ENCODE data around the gene PPP2R2D.

DNA sequence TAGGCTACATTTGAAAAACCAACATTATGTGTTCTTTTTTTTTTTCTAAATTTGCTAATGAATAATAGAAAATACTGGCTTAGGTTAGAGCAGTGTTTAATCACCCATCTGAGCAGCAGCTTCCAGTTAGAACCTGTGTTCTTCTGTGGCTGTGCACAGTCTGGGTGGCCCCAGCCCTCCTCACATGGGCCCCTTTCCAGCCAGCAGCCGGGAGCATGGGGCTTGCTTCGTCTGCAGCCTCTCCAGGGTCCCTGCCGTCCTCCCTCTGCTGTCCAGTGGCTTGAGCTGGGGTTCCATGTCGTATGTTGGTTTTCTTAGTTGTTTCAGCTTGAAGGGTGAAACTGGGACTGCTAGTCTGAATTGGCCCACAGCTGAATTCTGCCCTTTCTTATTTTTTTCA is 43.6 kb downstream of the PPP2R2D start:
- TF ChIP-seq POLR2A (IDR thresholded peaks at IDR 0.05) (no peak), EP300 (IDR thresholded peaks at IDR 0.05) (no peak)
- TF ChIP-seq, protein P1, sequence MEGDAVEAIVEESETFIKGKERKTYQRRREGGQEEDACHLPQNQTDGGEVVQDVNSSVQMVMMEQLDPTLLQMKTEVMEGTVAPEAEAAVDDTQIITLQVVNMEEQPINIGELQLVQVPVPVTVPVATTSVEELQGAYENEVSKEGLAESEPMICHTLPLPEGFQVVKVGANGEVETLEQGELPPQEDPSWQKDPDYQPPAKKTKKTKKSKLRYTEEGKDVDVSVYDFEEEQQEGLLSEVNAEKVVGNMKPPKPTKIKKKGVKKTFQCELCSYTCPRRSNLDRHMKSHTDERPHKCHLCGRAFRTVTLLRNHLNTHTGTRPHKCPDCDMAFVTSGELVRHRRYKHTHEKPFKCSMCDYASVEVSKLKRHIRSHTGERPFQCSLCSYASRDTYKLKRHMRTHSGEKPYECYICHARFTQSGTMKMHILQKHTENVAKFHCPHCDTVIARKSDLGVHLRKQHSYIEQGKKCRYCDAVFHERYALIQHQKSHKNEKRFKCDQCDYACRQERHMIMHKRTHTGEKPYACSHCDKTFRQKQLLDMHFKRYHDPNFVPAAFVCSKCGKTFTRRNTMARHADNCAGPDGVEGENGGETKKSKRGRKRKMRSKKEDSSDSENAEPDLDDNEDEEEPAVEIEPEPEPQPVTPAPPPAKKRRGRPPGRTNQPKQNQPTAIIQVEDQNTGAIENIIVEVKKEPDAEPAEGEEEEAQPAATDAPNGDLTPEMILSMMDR (IDR thresholded peaks at IDR 0.05): no peak
